AG04449 (cell line): ENCODE data around the gene FAAP20.

Experiments
- CTCF ChIA-PET: fragments of 350-600 bp; formaldehyde crosslinking; extraction: SDS; loops from one replicate; lab custom pipeline; 2021; ENCODE audit warnings: antibody characterized with exemption; lab: Yijun Ruan, JAX
- POLR2A ChIA-PET: fragments of 400-600, 350-600 bp; formaldehyde crosslinking; extraction: SDS; loops from one replicate; lab custom pipeline; 2020; ENCODE audit warnings: antibody characterized with exemption, inconsistent platforms; lab: Yijun Ruan, JAX
- DNase-seq: peaks from one replicate; pipeline ENCODE4 v3.0.0-alpha.2; 2010; ENCODE audit warnings: low read depth, low spot score
- H3K4me3 ChIP-seq: 2 replicates; pipeline ENCODE4 v1.5.1; 2011; ENCODE audit warnings: low read depth, mild to moderate bottlenecking, control low read depth, low read length
- TF ChIP-seq, protein P1 (sequence below): IDR thresholded peaks from one replicate; pipeline ENCODE4 v1.5.1; 2011; ENCODE audit warnings: mild to moderate bottlenecking, moderate library complexity, low read length, control low read depth, inconsistent platforms; ENCODE audit not compliant: insufficient read depth; ENCODE audit errors: missing control alignments

The FAAP20 gene

DNA sequence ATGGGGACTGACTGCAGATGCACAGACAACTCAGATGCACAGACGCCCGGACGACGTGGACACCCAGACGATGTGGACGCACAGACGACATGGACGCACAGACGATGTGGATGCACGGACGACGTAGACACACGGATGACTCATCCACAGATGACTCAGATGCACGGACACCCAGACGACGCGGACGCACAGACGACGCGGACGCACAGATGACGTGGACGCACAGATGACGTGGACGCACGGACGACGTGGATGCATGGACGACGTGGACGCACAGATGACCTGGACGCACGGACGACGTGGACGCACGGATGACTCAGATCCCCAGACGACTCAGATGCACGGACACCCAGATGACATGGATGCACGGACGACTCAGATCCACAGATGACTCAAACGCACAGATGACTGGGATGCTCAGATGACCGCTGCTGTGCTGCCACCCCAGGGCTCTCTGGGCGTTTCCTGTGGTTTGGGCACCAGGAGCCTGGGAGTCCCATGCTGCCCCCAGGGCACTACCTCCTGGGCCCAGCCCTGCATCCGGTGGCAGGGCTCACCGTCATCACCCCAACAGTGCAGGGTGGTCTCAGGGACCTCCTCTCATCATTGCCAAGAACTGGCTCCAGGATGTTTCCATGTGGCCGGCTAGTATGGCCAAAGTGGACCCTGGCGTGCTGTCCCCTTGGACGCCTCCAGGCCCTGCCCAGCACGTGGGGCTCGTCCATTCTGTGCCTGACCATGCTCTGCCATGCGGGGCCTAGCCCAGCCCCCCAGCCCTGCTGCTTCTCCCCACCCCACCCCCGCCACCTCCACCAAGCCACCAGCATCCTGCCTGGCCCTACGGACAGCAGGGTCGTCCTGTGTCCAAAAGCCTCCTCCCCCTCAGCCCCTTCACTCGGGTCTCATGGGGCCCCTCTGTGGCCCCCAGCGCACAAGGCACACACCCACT is 14.0 kb downstream of the FAAP20 start:
- no peak overlapping the region for H3K4me3 ChIP-seq
- no peak for DNase-seq
- ChIA-PET CTCF (no interaction called here), POLR2A (no interaction called here)
- TF ChIP-seq, protein P1, sequence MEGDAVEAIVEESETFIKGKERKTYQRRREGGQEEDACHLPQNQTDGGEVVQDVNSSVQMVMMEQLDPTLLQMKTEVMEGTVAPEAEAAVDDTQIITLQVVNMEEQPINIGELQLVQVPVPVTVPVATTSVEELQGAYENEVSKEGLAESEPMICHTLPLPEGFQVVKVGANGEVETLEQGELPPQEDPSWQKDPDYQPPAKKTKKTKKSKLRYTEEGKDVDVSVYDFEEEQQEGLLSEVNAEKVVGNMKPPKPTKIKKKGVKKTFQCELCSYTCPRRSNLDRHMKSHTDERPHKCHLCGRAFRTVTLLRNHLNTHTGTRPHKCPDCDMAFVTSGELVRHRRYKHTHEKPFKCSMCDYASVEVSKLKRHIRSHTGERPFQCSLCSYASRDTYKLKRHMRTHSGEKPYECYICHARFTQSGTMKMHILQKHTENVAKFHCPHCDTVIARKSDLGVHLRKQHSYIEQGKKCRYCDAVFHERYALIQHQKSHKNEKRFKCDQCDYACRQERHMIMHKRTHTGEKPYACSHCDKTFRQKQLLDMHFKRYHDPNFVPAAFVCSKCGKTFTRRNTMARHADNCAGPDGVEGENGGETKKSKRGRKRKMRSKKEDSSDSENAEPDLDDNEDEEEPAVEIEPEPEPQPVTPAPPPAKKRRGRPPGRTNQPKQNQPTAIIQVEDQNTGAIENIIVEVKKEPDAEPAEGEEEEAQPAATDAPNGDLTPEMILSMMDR = no peak

DNA sequence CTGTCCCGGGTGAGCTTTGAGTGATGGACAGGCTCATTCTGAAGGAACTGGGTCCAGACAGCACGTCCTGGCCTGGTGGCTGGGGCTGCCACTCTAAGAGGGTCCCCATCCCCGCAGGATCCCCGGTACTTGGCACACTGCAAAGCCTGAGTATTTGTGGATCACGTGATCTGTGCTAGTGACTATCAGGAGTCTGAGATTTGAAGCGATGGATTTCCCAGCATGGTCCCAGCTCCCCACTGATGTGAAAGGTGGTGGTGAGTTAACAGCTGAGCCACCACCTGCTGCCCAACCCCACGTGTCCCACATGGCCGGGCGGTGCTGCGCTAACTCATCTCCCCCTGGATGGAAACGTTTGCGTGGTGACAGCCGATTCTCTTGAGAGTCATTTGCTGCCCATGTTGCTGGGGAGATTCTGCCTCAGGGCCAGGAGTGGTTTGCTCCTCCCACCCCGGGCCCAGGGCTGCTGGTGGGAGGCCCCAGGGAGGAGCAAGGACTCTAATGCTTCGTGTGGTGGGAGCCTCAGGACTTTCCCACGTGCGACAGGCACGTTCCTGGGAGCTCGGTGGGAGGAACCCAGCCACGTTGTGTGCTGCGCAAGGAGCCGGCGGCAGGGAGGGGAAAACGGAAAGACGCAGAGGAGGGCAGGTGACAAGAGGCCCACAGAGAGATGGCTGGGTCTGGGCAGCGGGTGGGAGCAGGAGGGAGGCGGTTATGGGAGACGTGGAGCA is 15.1 kb downstream of the FAAP20 start:
- ChIA-PET CTCF (no interaction called here), POLR2A (no interaction called here)
- H3K4me3 ChIP-seq = no peak overlapping the region
- DNase-seq = no peak
- TF ChIP-seq, protein P1 = no peak

DNA sequence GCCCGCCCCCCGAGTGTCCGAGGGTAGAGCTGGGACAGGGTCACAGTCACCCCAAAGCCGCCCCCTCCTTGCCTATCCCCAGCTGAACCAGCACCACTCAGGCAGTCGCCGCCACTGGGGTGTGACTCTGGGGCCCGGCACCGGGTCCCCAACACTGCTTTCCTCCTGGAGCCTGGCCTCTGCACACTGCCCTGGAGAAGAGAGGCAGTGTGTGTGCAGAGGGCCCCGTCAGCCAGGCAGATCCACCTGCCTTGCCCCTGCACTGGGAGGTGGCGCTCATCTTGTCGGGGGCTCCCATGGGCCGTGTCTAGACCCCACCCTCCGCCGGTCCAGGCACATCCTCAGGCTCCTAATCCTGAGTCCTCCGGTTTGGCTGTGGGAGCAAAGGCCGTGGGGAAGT is 15.7 kb downstream of the FAAP20 start:
- ChIA-PET POLR2A (no interaction called here), CTCF (no interaction called here)
- TF ChIP-seq, protein P1 = no peak
- no peak for DNase-seq
- H3K4me3 ChIP-seq = no peak overlapping the region

DNA sequence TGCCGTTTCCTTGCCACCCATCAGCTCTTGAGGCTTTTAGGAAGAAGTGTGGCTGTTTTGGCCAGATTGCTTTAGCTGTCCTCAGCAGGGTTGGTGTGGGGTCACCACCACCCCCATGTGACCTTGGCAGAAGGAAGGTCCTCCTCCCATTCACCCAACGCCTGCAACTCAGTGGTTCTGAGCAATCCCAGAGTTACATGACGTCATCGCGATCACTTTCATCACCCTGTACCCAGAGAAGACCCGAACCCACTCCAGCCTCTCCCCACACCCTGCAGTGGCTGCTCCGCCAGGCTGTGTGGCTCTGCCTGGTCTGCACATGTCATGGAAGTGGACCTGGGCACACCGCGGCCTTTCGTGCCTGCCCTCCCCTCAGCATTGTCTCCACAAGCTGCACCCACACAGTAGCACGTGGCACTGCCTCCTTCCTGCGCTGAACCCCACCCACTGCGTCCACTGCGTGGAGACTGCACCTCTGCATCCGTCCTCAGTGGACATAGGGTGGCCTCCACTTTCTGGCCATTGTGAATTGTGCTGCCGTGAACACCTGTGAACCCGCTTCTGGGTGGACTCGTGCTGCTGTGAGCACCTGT is 16.5 kb downstream of the FAAP20 start:
- TF ChIP-seq, protein P1 = no peak
- H3K4me3 ChIP-seq = no peak overlapping the region
- CTCF ChIA-PET = interaction anchor here (5.1 kb wide), 1 partner anchor 203 kb away, joined by 42 read pairs; no protein-coding TSS in a partner anchor
- DNase-seq = no peak
- POLR2A ChIA-PET = no interaction called here

DNA sequence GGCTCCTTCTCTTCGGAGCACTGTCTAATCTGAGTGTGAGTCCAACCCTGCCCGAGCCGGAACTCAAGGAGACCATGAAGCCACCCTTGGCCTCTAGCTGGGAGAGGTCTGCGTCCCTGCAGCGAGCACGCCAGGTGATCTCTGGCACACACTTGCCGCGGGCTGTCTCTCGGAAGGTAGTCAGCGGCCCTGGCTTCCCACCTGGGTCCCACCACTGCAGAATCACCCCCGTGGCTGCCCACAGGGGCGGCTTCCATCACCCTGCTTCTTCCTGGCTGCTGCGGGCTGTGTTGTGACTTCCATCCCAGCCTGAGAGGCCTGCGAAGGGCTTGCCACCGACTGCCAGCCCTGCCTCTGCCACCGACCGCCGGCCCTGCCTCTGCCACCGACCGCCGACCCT is 17.0 kb downstream of the FAAP20 start:
- CTCF ChIA-PET = interaction anchor here (4.9 to 5.1 kb wide), 2 partner anchors 38 to 203 kb away, joined by 28 to 42 read pairs; no protein-coding TSS in a partner anchor
- POLR2A ChIA-PET = no interaction called here
- DNase-seq = no peak
- H3K4me3 ChIP-seq = no peak overlapping the region
- TF ChIP-seq, protein P1 = no peak
